Measurements from ENCODE around the gene SLC2A2.

GRCh38 chr3:170982733-170983132, 43.8 kb downstream of the SLC2A2 start:
- TF ChIP-seq, protein P1, sequence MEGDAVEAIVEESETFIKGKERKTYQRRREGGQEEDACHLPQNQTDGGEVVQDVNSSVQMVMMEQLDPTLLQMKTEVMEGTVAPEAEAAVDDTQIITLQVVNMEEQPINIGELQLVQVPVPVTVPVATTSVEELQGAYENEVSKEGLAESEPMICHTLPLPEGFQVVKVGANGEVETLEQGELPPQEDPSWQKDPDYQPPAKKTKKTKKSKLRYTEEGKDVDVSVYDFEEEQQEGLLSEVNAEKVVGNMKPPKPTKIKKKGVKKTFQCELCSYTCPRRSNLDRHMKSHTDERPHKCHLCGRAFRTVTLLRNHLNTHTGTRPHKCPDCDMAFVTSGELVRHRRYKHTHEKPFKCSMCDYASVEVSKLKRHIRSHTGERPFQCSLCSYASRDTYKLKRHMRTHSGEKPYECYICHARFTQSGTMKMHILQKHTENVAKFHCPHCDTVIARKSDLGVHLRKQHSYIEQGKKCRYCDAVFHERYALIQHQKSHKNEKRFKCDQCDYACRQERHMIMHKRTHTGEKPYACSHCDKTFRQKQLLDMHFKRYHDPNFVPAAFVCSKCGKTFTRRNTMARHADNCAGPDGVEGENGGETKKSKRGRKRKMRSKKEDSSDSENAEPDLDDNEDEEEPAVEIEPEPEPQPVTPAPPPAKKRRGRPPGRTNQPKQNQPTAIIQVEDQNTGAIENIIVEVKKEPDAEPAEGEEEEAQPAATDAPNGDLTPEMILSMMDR (IDR thresholded peaks at IDR 0.05) = no peak
- no peak for TF ChIP-seq POLR2A (IDR thresholded peaks at IDR 0.05)
